ENCODE data around the gene MYDGF. TPM values are rescaled to one million over a fixed set of nuclear protein-coding genes. Genes with fewer than 3 reads are reported as not detected.

Gene MYDGF
- polyA plus RNA-seq, 1 donor from 2014 or later = 73.2 TPM

GRCh38 chr19:4664642-4665041 is 5.5 kb downstream of the MYDGF start:
- Histone ChIP-seq H4K20me1 (ENCODE audit: insufficient read depth) (no peaks in the 10 kb centered on the region), H3K79me2 (replicated peaks; ENCODE audit: insufficient read depth, low read length) (no peaks in the 10 kb centered on the region), H3K4me3 (ENCODE audit: low read length) (no peak overlapping the region), H3F3A (ENCODE audit: insufficient read depth, low read length, poor library complexity, severe bottlenecking) (no peaks in the 10 kb centered on the region), H3K27me3 (ENCODE audit: insufficient read depth, low read depth, low read length) (no peaks in the 10 kb centered on the region), H2AFZ (ENCODE audit: low read depth, low read length) (no peak overlapping the region), H3K9me2 (ENCODE audit: insufficient read depth, low read length) (no peaks in the 10 kb centered on the region), H3K9me3 (ENCODE audit: low read length) (no peaks in the 10 kb centered on the region), H3K9ac (ENCODE audit: low read length) (no peak overlapping the region), H3K4me2 (ENCODE audit: low read length) (no peak overlapping the region), H3K36me3 (ENCODE audit: insufficient read depth, low read length) (no peaks in the 10 kb centered on the region), H3K27ac (ENCODE audit: low read length) (no peak overlapping the region)
- TF ChIP-seq EP300 (conservative IDR thresholded peaks at IDR 0.05; ENCODE audit: poor library complexity, severe bottlenecking) (no peak), RAD21 (conservative IDR thresholded peaks at IDR 0.05) (no peak), POLR2AphosphoS5 (IDR thresholded peaks at IDR 0.05) (no peak), MXI1 (conservative IDR thresholded peaks at IDR 0.05; ENCODE audit: poor library complexity, severe bottlenecking) (no peak), TAF1 (IDR thresholded peaks at IDR 0.05; ENCODE audit: low read depth) (no peak), CTCF (IDR thresholded peaks at IDR 0.05; ENCODE audit: poor library complexity, severe bottlenecking) (no peak)

- no peaks in the 10 kb centered on the region for H3K79me2 ChIP-seq (replicated peaks; ENCODE audit: insufficient read depth, low read length)
- no peak overlapping the region for H3K27ac ChIP-seq (ENCODE audit: low read length)
- no peaks in the 10 kb centered on the region for H3F3A ChIP-seq (ENCODE audit: insufficient read depth, low read length, poor library complexity, severe bottlenecking)
- no peaks in the 10 kb centered on the region for H3K27me3 ChIP-seq (ENCODE audit: insufficient read depth, low read depth, low read length)
- no peak overlapping the region for H3K9ac ChIP-seq (ENCODE audit: low read length)
- H3K9me2 ChIP-seq (ENCODE audit: insufficient read depth, low read length) = no peaks in the 10 kb centered on the region
- no peaks in the 10 kb centered on the region for H3K9me3 ChIP-seq (ENCODE audit: low read length)
- H3K4me3 ChIP-seq (ENCODE audit: low read length) = no peak overlapping the region
- H2AFZ ChIP-seq (ENCODE audit: low read depth, low read length) = no peak overlapping the region
- H4K20me1 ChIP-seq (ENCODE audit: insufficient read depth) = no peaks in the 10 kb centered on the region
- no peaks in the 10 kb centered on the region for H3K36me3 ChIP-seq (ENCODE audit: insufficient read depth, low read length)
- H3K4me2 ChIP-seq (ENCODE audit: low read length) = no peak overlapping the region
- TF ChIP-seq TAF1 (IDR thresholded peaks at IDR 0.05; ENCODE audit: low read depth) = no peak
- TF ChIP-seq REST (IDR thresholded peaks at IDR 0.05; ENCODE audit: borderline replicate concordance) = no peak
Measured at GRCh38 chr19:4662812-4663211, 7.3 kb downstream of the MYDGF start.

GRCh38 chr19:4662020-4662695 is 8.0 kb downstream of the MYDGF start:
- Histone ChIP-seq H3K27ac (ENCODE audit: low read length) (no peak overlapping the region), H4K20me1 (ENCODE audit: insufficient read depth) (no peaks in the 10 kb centered on the region), H2AFZ (ENCODE audit: low read depth, low read length) (no peak overlapping the region), H3K9me2 (ENCODE audit: insufficient read depth, low read length) (no peaks in the 10 kb centered on the region), H3F3A (ENCODE audit: insufficient read depth, low read length, poor library complexity, severe bottlenecking) (no peaks in the 10 kb centered on the region), H3K36me3 (ENCODE audit: insufficient read depth, low read length) (no peaks in the 10 kb centered on the region), H3K79me2 (replicated peaks; ENCODE audit: insufficient read depth, low read length) (no peaks in the 10 kb centered on the region), H3K4me2 (ENCODE audit: low read length) (no peak overlapping the region), H3K27me3 (ENCODE audit: insufficient read depth, low read depth, low read length) (no peaks in the 10 kb centered on the region), H3K4me3 (ENCODE audit: low read length) (no peak overlapping the region), H3K9ac (ENCODE audit: low read length) (no peak overlapping the region), H3K9me3 (ENCODE audit: low read length) (no peaks in the 10 kb centered on the region)
- TF ChIP-seq EP300 (conservative IDR thresholded peaks at IDR 0.05; ENCODE audit: poor library complexity, severe bottlenecking) (no peak), REST (IDR thresholded peaks at IDR 0.05; ENCODE audit: borderline replicate concordance) (no peak), EZH2 (IDR thresholded peaks at IDR 0.05; ENCODE audit: borderline replicate concordance, insufficient read depth, low read length, poor library complexity, severe bottlenecking) (no peak), SMC3 (conservative IDR thresholded peaks at IDR 0.05; ENCODE audit: poor library complexity) (no peak), MXI1 (conservative IDR thresholded peaks at IDR 0.05; ENCODE audit: poor library complexity, severe bottlenecking) (no peak)
